Karpas-422 (cell line): ENCODE results near the gene MPPED2. TPM values are rescaled to one million over a fixed set of nuclear protein-coding genes. Genes with fewer than 3 reads are reported as not detected.

Experiments used
- DNase-seq: peaks from one replicate; pipeline ENCODE4 v3.0.0-alpha.2; 2015
- H2AFZ ChIP-seq: fragments of 200-600 bp; sonication (generic); 2 replicates; pipeline ENCODE4 v1.6.1; 2014; ENCODE audit warnings: antibody characterized with exemption, low read length, mixed read lengths
- H3K27ac ChIP-seq: fragments of 200-600 bp; sonication (generic); 2 replicates; pipeline ENCODE4 v1.5.1; 2014; ENCODE audit warnings: mild to moderate bottlenecking, low read length, moderate library complexity
- H3K27me3 ChIP-seq: fragments of 200-600 bp; sonication (generic); 2 replicates; pipeline ENCODE4 v1.6.1; 2014; ENCODE audit warnings: low read length, mixed read lengths
- H3K36me3 ChIP-seq: fragments of 200-600 bp; sonication (generic); 2 replicates; pipeline ENCODE4 v1.6.1; 2014; ENCODE audit warnings: low read length, mixed read lengths; ENCODE audit not compliant: insufficient read depth
- H3K4me1 ChIP-seq: fragments of 200-600 bp; sonication (generic); 2 replicates; pipeline ENCODE4 v1.6.1; 2014; ENCODE audit warnings: mild to moderate bottlenecking, low read length, mixed read lengths
- H3K4me2 ChIP-seq: fragments of 200-600 bp; sonication (generic); 2 replicates; pipeline ENCODE4 v1.6.1; 2014; ENCODE audit warnings: low read length, low read depth, mild to moderate bottlenecking; ENCODE audit not compliant: poor library complexity, severe bottlenecking
- H3K4me3 ChIP-seq: fragments of 200-600 bp; sonication (generic); 2 replicates; pipeline ENCODE4 v1.5.1; 2014; ENCODE audit warnings: mild to moderate bottlenecking, antibody characterized with exemption, low read length, mixed read lengths
- H3K79me2 ChIP-seq: fragments of 200-600 bp; sonication (generic); 2 replicates; pipeline ENCODE4 v1.6.1; 2014; ENCODE audit warnings: mild to moderate bottlenecking, low read length, mixed read lengths
- H3K9ac ChIP-seq: fragments of 200-600 bp; sonication (generic); 2 replicates; pipeline ENCODE4 v1.6.0; 2014; ENCODE audit warnings: low read length
- H3K9me2 ChIP-seq: fragments of 200-600 bp; sonication (generic), shearing (Covaris generic); replicated peaks from 2 replicates; pipeline ENCODE4 v1.6.0; 2014; ENCODE audit warnings: mild to moderate bottlenecking, low read length, moderate library complexity; ENCODE audit not compliant: insufficient read depth
- H3K9me3 ChIP-seq: fragments of 300-700, 200-600 bp; sonication (generic); 2 replicates; pipeline ENCODE4 v1.6.1; 2014; ENCODE audit warnings: low read length, mixed read lengths
- H4K20me1 ChIP-seq: fragments of 200-600 bp; sonication (generic); 2 replicates; pipeline ENCODE4 v1.6.1; 2014; ENCODE audit warnings: mild to moderate bottlenecking, antibody characterized with exemption, low read length, low read depth; ENCODE audit not compliant: insufficient read depth
- total RNA-seq: library from RNA; depleted of rRNA; stranded (reverse); fragments of >200 nt; shearing (Covaris generic); gene quantifications from 2 replicates; pipeline ENCODE4 v1.2.3, GENCODE V29; 2014; ENCODE audit warnings: low replicate concordance

MPPED2 gene
- total RNA-seq, 1 experiment from 2014 or later = not detected

- Histone ChIP-seq H3K79me2 (no peaks in the 10 kb centered on the region), H3K9ac (no peak overlapping the region), H3K4me3 (no peak overlapping the region), H3K36me3 (no peaks in the 10 kb centered on the region), H3K4me2 (no peak overlapping the region), H3K27me3 (no peaks in the 10 kb centered on the region), H3K9me2 (no peaks in the 10 kb centered on the region), H3K27ac (no peak overlapping the region), H2AFZ (no peak overlapping the region), H4K20me1 (no peaks in the 10 kb centered on the region), H3K4me1 (no peaks in the 10 kb centered on the region), H3K9me3 (no peaks in the 10 kb centered on the region)
- no peak for DNase-seq
These were observed 182.0 kb downstream of the MPPED2 start for GRCh38 chr11:30404136-30404535.

GRCh38 chr11:30395751-30396150 is 190.4 kb downstream of the MPPED2 start:
- H3K9me2 ChIP-seq = no peaks in the 10 kb centered on the region
- DNase-seq = no peak
- no peaks in the 10 kb centered on the region for H3K4me1 ChIP-seq
- no peaks in the 10 kb centered on the region for H3K27me3 ChIP-seq
- no peaks in the 10 kb centered on the region for H3K9me3 ChIP-seq
- no peak overlapping the region for H3K4me3 ChIP-seq
- no peaks in the 10 kb centered on the region for H4K20me1 ChIP-seq
- no peak overlapping the region for H2AFZ ChIP-seq
- H3K79me2 ChIP-seq = no peaks in the 10 kb centered on the region
- no peak overlapping the region for H3K9ac ChIP-seq
- no peak overlapping the region for H3K4me2 ChIP-seq
- H3K36me3 ChIP-seq = no peaks in the 10 kb centered on the region
- no peak overlapping the region for H3K27ac ChIP-seq

GRCh38 chr11:30393012-30393411 is 193.1 kb downstream of the MPPED2 start:
- Histone ChIP-seq H3K27ac (no peak overlapping the region), H2AFZ (no peak overlapping the region), H3K4me1 (no peaks in the 10 kb centered on the region), H3K4me2 (no peak overlapping the region), H3K9ac (no peak overlapping the region), H3K9me2 (no peaks in the 10 kb centered on the region), H3K79me2 (no peaks in the 10 kb centered on the region), H3K36me3 (no peaks in the 10 kb centered on the region), H3K9me3 (no peaks in the 10 kb centered on the region), H3K4me3 (no peak overlapping the region), H3K27me3 (no peaks in the 10 kb centered on the region), H4K20me1 (no peaks in the 10 kb centered on the region)
- no peak for DNase-seq

GRCh38 chr11:30392221-30392784 is 193.8 kb downstream of the MPPED2 start:
- Histone ChIP-seq H3K27ac (no peak overlapping the region), H3K4me1 (no peaks in the 10 kb centered on the region), H3K27me3 (no peaks in the 10 kb centered on the region), H2AFZ (no peak overlapping the region), H3K9me2 (no peaks in the 10 kb centered on the region), H3K36me3 (no peaks in the 10 kb centered on the region), H3K9me3 (no peaks in the 10 kb centered on the region), H3K9ac (no peak overlapping the region), H3K79me2 (no peaks in the 10 kb centered on the region), H4K20me1 (no peaks in the 10 kb centered on the region), H3K4me2 (no peak overlapping the region), H3K4me3 (no peak overlapping the region)
- DNase-seq = no peak

- Histone ChIP-seq H3K9ac (no peak overlapping the region), H3K4me2 (no peak overlapping the region), H3K4me1 (no peaks in the 10 kb centered on the region), H2AFZ (no peak overlapping the region), H3K36me3 (no peaks in the 10 kb centered on the region), H3K4me3 (no peak overlapping the region), H3K9me2 (no peaks in the 10 kb centered on the region), H3K27ac (no peak overlapping the region), H3K27me3 (no peaks in the 10 kb centered on the region), H3K79me2 (no peaks in the 10 kb centered on the region), H3K9me3 (no peaks in the 10 kb centered on the region), H4K20me1 (no peaks in the 10 kb centered on the region)
- no peak for DNase-seq
These were observed 197.2 kb downstream of the MPPED2 start for GRCh38 chr11:30388957-30389356.

- H3K27me3 ChIP-seq = no peaks in the 10 kb centered on the region
- H3K4me3 ChIP-seq = no peak overlapping the region
- H3K36me3 ChIP-seq = no peaks in the 10 kb centered on the region
- H3K9me2 ChIP-seq = no peaks in the 10 kb centered on the region
- H3K27ac ChIP-seq = no peak overlapping the region
- no peaks in the 10 kb centered on the region for H3K4me1 ChIP-seq
- DNase-seq = no peak
- H3K9me3 ChIP-seq = no peaks in the 10 kb centered on the region
- no peaks in the 10 kb centered on the region for H4K20me1 ChIP-seq
- H3K9ac ChIP-seq = no peak overlapping the region
- H2AFZ ChIP-seq = no peak overlapping the region
- no peaks in the 10 kb centered on the region for H3K79me2 ChIP-seq
- no peak overlapping the region for H3K4me2 ChIP-seq
These were observed 198.0 kb downstream of the MPPED2 start for GRCh38 chr11:30387891-30388861.

- Histone ChIP-seq H3K9me3 (no peaks in the 10 kb centered on the region), H3K79me2 (no peaks in the 10 kb centered on the region), H3K36me3 (no peaks in the 10 kb centered on the region), H3K27me3 (no peaks in the 10 kb centered on the region), H3K9me2 (no peaks in the 10 kb centered on the region), H3K4me2 (no peak overlapping the region), H3K4me3 (no peak overlapping the region), H3K27ac (no peak overlapping the region), H3K9ac (no peak overlapping the region), H3K4me1 (no peaks in the 10 kb centered on the region), H2AFZ (no peak overlapping the region), H4K20me1 (no peaks in the 10 kb centered on the region)
- no peak for DNase-seq
These were observed 204.3 kb downstream of the MPPED2 start for GRCh38 chr11:30381879-30382278.

GRCh38 chr11:30380846-30381245 is 205.3 kb downstream of the MPPED2 start:
- Histone ChIP-seq H3K9me2 (no peaks in the 10 kb centered on the region), H3K36me3 (no peaks in the 10 kb centered on the region), H3K4me2 (no peak overlapping the region), H4K20me1 (no peaks in the 10 kb centered on the region), H3K27me3 (no peaks in the 10 kb centered on the region), H3K4me1 (no peaks in the 10 kb centered on the region), H3K27ac (no peak overlapping the region), H3K9me3 (no peaks in the 10 kb centered on the region), H2AFZ (no peak overlapping the region), H3K79me2 (no peaks in the 10 kb centered on the region), H3K4me3 (no peak overlapping the region), H3K9ac (no peak overlapping the region)
- no peak for DNase-seq
